HEK293T (cell line): ENCODE measurements around the gene RNF32.

Source experiments
- BHLHE40 ChIP-seq: fragments of 450-650 bp; IDR thresholded peaks from 2 replicates; pipeline ENCODE4 v1.6.1; 2016; ENCODE audit warnings: mild to moderate bottlenecking, moderate library complexity, borderline replicate concordance
- ELF4 ChIP-seq: fragments of 450-650 bp; IDR thresholded peaks from 2 replicates; pipeline ENCODE4 v1.6.1; 2017; ENCODE audit warnings: antibody characterized with exemption
- FOXA1 ChIP-seq: fragments of 450-650 bp; IDR thresholded peaks from 2 replicates; pipeline ENCODE4 v1.6.1; 2016; ENCODE audit warnings: mild to moderate bottlenecking
- FOXM1 ChIP-seq: fragments of 450-650 bp; IDR thresholded peaks from 2 replicates; pipeline ENCODE4 v1.6.1; 2017; ENCODE audit warnings: mild to moderate bottlenecking, borderline replicate concordance
- HDGF ChIP-seq: fragments of 450-650 bp; IDR thresholded peaks from 2 replicates; pipeline ENCODE4 v1.6.1; 2017; ENCODE audit warnings: antibody characterized with exemption, borderline replicate concordance
- LEF1 ChIP-seq: fragments of 450-650 bp; IDR thresholded peaks from 2 replicates; pipeline ENCODE4 v1.6.1; 2017; ENCODE audit warnings: mild to moderate bottlenecking, borderline replicate concordance
- SP1 ChIP-seq: fragments of 450-650 bp; IDR thresholded peaks from 2 replicates; pipeline ENCODE4 v1.6.1; 2017
- SUZ12 ChIP-seq: fragments of 450-650 bp; IDR thresholded peaks from 2 replicates; pipeline ENCODE4 v1.6.1; 2016; ENCODE audit warnings: mild to moderate bottlenecking

DNA sequence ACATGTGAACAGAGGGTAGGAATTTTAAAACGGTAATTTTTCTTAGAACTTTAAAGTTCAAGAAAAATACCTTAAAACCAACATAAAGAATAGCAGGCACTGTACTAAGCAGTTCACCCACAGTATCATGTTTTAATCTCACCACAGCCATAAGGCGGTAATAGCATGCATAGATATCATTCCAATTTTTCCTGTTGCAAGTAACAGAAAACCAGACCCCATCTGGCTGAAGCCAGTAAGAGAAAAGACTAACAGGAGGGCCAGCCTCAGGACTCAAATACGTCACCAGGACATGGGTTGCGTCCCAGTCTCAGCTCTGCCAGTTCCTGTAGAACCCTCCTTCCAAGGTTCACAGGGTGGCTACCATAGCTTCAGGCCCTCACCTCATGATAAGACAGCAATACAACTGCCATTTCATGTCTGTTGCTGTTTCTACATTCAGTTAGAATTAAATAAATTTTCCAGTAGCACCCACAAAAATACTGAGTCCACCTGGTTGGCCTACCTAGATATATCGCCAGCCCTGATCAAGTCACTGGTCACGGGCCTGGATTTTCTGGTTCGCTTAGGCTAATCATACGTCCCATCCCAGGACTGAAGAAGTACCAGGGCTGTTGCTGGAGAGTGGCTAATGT is 2.0 kb upstream of the RNF32 start:
- no peak for TF ChIP-seq ELF4
- TF ChIP-seq HDGF: no peak
- no peak for TF ChIP-seq BHLHE40
- TF ChIP-seq FOXA1: no peak
- TF ChIP-seq FOXM1: no peak
- no peak for TF ChIP-seq LEF1
- no peak for TF ChIP-seq SUZ12
- no peak for TF ChIP-seq SP1
